Hypothalamus (tissue), 51 donors: Measurements from ENCODE around the gene ACBD4.

Source experiments
- DNase-seq, 51 donors: peaks; one replicate each; lab custom pipeline; 2025; lab: John Stamatoyannopoulos, UW

The ACBD4 gene

DNA sequence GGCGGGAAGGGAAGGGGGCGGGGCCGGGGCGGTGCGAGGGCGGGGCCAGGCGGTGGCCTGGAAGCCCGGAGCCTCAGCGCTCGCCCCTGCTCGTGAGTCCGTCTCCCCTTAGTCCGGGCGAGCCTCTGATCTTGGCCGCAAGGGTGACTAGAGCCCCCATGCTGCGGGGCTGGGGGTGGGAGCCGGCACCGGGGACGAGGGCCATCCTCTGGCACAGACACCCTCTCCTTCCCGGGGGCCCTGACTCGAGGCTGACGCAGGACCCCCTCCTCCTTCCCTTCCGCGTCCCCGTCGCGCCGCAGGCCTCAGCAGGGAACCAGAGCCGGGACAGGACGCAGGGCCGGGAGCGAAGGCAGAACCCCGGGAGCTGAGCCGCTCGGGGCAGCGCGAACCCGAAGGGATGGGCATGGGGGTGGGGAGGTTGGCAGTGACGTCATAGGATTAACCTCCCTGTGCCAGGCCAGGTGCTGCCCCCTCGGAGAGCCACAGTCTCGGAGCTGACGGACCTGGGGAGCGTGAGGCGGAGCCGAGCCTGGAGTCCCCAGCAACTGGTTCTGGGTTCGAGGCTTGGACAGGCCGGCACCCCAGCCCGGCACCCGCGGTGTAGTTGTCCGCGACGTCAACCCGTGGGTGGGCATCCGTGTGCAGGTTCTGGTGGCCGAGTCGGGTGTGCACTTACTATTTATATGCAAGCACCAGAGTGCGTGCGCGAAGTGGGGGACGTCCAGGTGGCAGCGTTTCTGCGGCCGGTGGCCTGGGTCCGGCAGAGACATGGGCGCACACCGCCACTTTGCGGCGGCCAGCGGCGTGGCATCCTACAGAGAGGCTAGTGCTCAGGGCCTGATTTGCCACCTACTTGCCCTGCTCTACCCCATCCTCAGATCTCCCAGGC is 2.7 kb upstream of the ACBD4 start:
- DNase-seq, result peak in 49 of 51 donors; percentile 22 to 84 (median 64)

DNA sequence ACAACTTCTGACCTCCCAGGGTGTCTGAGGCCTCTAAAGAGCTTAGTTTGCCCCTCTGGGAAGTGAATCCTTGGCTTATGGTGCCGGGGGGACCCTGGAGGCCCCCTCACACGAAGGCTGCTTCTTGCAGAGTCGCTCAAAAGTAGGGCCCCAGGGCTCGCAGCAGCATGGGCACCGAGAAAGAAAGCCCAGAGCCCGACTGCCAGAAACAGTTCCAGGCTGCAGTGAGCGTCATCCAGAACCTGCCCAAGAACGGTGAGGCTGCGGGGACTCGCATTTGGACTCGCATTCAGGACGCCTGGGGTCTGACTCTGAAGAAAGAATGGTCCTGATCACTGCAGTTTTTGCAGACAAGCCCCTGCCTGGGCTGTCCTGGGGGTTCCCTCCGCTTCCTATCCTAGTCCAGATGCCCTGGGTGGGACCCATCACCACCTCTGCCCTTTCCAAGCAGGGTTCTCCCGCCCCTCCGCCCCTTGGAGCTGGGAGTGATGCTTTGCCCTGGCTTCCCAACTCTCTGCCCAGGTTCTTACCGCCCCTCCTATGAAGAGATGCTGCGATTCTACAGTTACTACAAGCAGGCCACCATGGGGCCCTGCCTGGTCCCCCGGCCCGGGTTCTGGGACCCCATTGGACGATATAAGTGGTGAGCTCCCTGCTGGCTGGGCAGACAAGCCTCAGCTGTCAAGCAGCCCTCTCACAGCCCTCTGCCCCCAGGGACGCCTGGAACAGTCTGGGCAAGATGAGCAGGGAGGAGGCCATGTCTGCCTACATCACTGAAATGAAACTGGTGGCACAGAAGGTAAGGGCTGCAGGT is 698 bp downstream of the ACBD4 start:
- DNase-seq, result peak in 1 of 51 donors; percentile 13

DNA sequence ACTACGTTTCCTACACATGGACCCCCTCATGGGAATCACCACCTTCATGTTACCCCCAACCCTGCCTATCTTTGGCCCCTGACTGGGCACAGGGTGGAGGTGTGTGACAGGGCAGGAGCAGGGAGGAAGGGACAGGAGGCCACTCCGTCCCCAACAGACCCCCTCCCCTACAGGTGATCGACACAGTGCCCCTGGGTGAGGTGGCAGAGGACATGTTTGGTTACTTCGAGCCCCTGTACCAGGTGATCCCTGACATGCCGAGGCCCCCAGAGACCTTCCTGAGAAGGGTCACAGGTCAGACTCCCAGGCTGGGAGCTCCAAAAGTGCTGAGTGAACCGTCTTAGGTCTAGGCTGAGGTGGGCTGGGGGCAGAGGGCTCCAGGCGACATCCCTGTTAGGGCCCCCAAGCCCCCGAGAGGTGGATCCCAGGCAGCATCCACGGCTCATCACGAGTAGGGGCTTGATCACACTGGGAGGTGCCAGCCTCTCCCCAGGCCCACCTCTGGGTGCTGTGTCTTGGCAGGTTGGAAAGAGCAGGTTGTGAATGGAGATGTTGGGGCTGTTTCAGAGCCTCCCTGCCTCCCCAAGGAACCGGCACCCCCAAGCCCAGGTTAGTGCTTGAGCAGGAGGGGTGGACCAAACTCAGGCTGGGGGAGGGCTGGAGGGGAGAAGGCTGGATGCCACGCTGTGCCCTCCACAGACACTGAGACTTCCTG is 1.5 kb downstream of the ACBD4 start:
- no peak for DNase-seq

GRCh38 chr17:45137561-45138305 is 2.2 kb downstream of the ACBD4 start:
- DNase-seq, result no peak

- no peak for DNase-seq
Measured at GRCh38 chr17:45138911-45139532, 3.5 kb downstream of the ACBD4 start.

DNA sequence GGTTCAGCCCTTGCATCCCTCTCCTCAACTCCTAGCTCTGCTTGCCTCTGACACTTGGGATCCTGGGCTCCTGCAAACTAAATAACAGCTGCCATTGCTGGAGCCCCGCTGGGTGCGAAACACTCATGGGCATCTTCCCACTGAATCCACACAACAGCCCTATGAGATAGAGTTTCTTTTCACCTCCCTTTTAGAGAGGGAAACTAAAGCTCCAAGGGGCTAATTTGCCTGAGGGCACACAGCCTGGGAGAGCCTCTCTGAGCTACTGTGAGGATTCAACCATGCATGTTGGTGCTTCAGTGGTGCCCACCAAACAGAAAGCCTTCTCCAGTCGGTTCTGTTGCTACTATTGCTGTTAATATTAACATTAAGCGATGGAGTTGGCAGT is 4.0 kb downstream of the ACBD4 start:
- no peak for DNase-seq

DNA sequence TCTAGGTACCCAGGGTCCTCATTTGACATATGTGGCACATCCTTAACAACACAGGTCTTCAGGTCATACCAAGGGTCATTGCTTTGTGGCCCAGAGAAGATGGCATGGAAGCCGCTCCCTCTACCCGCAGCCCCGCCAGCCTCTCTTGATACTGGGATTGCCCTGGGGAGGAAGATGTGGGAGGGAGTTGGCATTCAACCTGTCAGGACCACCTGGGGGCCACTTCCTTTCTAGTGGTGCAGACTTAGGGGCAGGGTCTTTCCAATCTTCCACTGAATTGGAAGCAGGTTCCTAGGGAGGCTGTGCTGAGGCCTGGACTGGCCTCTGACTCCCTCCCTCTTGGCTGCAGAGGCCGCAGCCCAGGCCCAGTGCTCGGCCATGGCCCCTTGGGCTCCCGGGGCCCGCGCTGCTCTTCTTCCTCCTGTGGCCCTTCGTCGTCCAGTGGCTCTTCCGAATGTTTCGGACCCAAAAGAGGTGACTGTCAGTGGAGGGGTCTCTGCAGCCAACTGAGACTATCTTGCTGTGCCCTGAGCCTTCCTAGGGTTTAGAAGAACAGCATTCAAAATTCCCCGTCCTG is 7.7 kb downstream of the ACBD4 start:
- no peak for DNase-seq

GRCh38 chr17:45143767-45144198 is 8.3 kb downstream of the ACBD4 start:
- DNase-seq, result peak in 39 of 51 donors; percentile 16 to 76 (median 45)

DNA sequence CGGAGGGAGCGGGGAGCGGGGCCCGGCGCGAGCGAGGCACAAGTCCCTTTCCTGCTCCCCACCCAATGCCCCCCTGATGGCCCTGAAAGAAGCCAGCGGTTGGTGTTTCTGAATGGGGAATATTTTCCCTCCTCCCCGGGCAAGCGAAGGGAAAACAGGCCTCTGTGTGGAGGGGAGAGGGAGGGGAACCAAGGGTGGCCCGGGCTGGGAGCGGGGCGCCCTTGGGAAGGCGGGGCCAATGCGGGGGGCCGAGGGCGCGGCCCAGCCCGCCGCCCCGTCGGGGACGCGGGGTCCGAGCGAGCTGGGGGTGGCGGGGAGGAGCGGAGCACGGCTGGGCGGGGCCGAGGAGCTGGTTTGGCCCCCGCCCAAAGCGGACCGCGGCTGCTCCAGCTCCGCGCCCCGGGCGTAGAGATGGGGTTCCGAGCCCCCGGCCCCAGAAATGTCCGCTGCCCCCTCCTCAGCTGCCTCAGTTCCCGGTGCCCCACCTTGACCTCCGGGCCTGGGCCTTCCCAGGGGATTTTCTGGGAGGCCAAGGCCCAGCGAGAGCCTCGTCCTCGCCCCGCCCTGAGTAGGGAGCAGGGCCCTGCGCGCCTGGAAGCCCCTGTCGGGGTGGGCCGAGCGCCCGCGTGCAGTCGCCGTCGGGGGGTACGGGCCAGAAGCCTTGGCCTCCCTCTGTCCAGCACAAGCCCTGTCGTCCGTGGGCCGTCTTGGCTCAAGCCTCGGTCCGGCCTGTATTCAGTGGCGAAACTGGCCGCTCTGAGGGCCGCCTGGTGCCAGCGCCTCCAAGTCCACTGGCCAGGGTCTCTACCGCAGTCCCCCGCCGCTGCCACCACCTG is 8.9 kb downstream of the ACBD4 start:
- DNase-seq, result peak in 17 of 51 donors; percentile 35 to 74 (median 50)

DNA sequence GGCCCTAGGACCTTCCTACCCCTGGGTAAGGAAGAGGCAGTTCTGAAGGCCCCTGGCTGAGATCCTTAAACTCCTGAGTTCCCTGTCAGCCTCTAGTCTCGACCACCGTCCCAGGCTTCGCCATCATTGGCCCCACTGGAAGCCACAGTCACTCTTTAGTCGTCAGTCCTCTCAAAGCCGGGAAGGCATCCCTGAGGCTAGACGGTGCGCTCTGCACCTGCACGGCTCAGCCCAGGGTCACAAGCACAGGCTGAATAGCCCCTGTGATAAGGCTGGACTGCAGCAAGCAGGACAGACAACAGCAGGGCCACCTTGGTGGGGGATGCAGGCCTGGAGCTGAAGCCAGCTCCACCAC is 9.5 kb downstream of the ACBD4 start:
- no peak for DNase-seq

- DNase-seq, result no peak
Measured at GRCh38 chr17:45146166-45146565, 10.7 kb downstream of the ACBD4 start.

DNA sequence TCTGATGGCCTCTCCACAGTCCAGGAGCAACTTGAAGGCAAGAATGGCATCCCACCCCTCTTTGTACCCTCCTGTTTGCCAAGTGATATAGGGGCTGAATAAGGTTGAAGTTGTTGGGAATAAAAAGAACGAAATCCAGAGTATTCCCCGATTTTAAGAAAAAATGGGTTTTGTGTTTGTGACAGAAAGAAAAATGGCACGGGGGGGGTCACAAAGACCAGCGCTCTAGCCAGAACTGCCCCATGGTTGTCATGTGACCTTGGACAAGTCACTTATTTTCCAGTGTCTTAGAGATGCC is 11.1 kb downstream of the ACBD4 start:
- no peak for DNase-seq

- DNase-seq, result peak in 16 of 51 donors; percentile 47 to 90 (median 66)
Measured at GRCh38 chr17:45146890-45147580, 11.5 kb downstream of the ACBD4 start.

DNA sequence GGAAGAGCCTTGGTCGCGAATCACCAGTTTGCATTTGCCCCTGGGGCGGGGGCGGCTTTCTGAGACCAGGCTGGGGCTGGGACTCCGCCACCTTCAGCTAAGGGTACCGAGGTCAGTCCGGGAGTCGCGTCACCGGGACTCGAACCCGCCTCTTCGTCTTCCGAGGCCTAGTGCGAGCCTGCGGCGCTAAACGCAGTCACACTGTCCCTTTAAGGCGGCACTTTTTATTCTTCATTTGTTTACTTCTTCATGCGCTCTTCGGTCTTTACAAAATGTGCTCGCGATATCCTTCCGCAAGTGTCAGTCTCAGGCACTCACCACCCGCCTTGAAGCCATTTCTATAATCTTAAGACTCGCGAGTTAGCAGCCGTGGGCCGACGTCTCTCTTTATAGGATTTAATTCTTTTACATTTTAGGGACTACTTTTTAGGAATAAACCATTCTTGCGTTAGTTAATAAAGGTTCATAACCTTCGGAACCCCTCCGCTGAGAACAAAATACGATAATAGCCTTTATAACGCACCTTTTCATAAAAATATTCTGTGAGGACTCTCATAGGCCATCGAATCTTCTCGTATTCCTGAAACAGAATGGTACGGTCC is 12.2 kb downstream of the ACBD4 start:
- peak in 48 of 51 donors; percentile 40 to 96 (median 68) for DNase-seq

DNA sequence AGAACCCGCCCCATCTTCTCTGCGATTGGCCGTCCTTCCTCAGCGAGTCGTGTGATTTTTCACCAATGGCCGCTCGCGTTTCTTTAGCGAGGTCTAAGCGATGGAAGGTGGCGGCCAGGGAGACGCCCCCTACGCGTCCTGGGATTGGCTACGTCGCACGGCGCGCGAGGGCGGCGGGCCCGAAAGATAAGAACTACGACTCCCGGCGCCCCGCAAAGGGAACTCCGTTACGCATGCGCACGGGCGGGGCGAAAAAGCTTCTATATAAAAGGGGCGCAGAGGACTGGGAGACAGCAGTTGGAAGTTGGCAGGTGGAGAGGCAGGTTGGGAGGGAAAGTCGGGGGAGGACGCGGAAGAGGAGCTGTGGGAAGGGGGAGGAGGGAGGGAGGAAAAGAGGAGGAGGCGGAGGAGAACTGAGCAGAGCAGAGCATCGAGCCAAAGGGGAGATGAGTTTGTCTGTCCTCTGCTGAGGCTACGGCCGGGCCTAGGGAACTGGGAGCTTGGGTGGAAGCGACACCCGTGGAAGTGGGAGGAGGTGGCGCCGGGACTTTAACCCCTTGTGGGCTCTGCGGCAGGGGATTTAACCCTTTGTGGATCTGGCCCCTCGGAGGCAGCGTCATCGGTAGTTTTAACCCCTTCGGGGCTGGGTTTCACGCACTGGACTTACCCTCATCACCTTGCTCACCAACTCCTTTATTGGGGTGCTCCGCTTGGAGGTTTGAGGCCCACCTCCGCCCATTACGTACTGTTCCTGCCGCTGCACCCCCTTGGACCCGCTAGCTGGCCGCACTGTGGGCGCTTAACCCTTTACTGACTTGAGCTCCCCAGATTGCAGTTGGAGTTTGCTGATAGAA is 12.9 kb downstream of the ACBD4 start, which contains the start of gene HEXIM1:
Gene HEXIM1 (plus strand): TSS at position 293 of the 854 bp plus-strand sequence. CDS start 716 bp downstream, outside the sequence.
- peak; percentile 92 to 100 (median 99) for DNase-seq

DNA sequence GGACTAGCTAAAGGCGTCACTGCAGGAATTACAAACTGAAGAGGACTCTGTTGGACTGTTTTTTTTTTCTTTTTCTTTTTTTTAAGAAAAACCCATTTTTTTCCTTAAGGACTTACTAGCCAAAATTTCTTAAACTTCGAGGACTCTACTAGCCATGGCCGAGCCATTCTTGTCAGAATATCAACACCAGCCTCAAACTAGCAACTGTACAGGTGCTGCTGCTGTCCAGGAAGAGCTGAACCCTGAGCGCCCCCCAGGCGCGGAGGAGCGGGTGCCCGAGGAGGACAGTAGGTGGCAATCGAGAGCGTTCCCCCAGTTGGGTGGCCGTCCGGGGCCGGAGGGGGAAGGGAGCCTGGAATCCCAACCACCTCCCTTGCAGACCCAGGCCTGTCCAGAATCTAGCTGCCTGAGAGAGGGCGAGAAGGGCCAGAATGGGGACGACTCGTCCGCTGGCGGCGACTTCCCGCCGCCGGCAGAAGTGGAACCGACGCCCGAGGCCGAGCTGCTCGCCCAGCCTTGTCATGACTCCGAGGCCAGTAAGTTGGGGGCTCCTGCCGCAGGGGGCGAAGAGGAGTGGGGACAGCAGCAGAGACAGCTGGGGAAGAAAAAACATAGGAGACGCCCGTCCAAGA is 13.7 kb downstream of the ACBD4 start:
- peak in 50 of 51 donors; percentile 40 to 86 (median 72) for DNase-seq
